A549 (cell line): ENCODE data around the gene MAN1C1.

Experiments used
- BHLHE40 ChIP-seq: IDR thresholded peaks from 2 replicates; pipeline ENCODE4 v1.6.1; 2012; ENCODE audit warnings: low read depth, low read length, inconsistent platforms
- CHD2 ChIP-seq: fragments of 150-350 bp; IDR thresholded peaks from 2 replicates; pipeline ENCODE4 v1.6.1; 2014; ENCODE audit warnings: low read length; ENCODE audit not compliant: partially characterized antibody
- CTCF ChIP-seq: fragments of >200 bp; sonication (Bioruptor Twin); formaldehyde crosslinking; IDR thresholded peaks from 3 replicates; pipeline ENCODE4 v1.5.1; 2016
- ESRRA ChIP-seq: fragments of 150-350 bp; IDR thresholded peaks from 2 replicates; pipeline ENCODE4 v1.6.1; 2014; ENCODE audit warnings: mild to moderate bottlenecking, low read length, borderline replicate concordance
- MYC ChIP-seq: IDR thresholded peaks from 2 replicates; pipeline ENCODE4 v1.6.1; 2012; ENCODE audit warnings: mild to moderate bottlenecking, inconsistent platforms, low read length, improper control_type of control experiment, borderline replicate concordance
- NR3C1 ChIP-seq: fragments of >200 bp; sonication (Bioruptor Twin); formaldehyde crosslinking; IDR thresholded peaks from 3 replicates; pipeline ENCODE4 v1.6.1; 2017
- POLR2A ChIP-seq: IDR thresholded peaks from 2 replicates; pipeline ENCODE4 v1.6.1; 2012; ENCODE audit warnings: mild to moderate bottlenecking, low read length
- RAD21 ChIP-seq, 2 experiments: fragments of >200 bp in 1 of 2; sonication (Bioruptor Twin) in 1 of 2; formaldehyde crosslinking in 1 of 2; IDR thresholded peaks in 1 of 2; conservative IDR thresholded peaks in 1 of 2; 2 replicates in 1 of 2; 3 replicates in 1 of 2; pipeline ENCODE4 v1.6.1; 2012 to 2018; ENCODE audit warnings: inconsistent platforms in 1 of 2
- RFX5 ChIP-seq: fragments of 450-650 bp; IDR thresholded peaks from 2 replicates; pipeline ENCODE4 v1.7.1; 2014; ENCODE audit warnings: antibody characterized with exemption, mild to moderate bottlenecking, moderate library complexity
- SMC3 ChIP-seq: fragments of >200 bp; sonication (Bioruptor Twin); formaldehyde crosslinking; IDR thresholded peaks from 3 replicates; pipeline ENCODE4 v1.6.1; 2018; ENCODE audit warnings: inconsistent platforms
- TF ChIP-seq, protein P1 (sequence below): fragments of 450-650 bp; IDR thresholded peaks from 2 replicates; pipeline ENCODE4 v1.6.1; 2014; ENCODE audit warnings: antibody characterized with exemption
- TF ChIP-seq, protein P2 (sequence below): fragments of 200-600 bp; sonication (generic); IDR thresholded peaks from 2 replicates; pipeline ENCODE4 v1.6.1; 2016; ENCODE audit warnings: antibody characterized with exemption, mild to moderate bottlenecking, moderate library complexity

- TF ChIP-seq CTCF, result no peak
- TF ChIP-seq NR3C1, result no peak
- no peak for TF ChIP-seq RAD21 (conservative IDR thresholded peaks at IDR 0.05 in 1 of 2, IDR thresholded peaks at IDR 0.05 in 1 of 2)
- no peak for TF ChIP-seq MYC
- TF ChIP-seq POLR2A, result no peak
- TF ChIP-seq, protein P1, sequence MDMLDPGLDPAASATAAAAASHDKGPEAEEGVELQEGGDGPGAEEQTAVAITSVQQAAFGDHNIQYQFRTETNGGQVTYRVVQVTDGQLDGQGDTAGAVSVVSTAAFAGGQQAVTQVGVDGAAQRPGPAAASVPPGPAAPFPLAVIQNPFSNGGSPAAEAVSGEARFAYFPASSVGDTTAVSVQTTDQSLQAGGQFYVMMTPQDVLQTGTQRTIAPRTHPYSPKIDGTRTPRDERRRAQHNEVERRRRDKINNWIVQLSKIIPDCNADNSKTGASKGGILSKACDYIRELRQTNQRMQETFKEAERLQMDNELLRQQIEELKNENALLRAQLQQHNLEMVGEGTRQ, result no peak
- TF ChIP-seq BHLHE40, result no peak
- TF ChIP-seq RFX5, result no peak
- TF ChIP-seq SMC3, result no peak
- no peak for TF ChIP-seq CHD2
- TF ChIP-seq, protein P2, sequence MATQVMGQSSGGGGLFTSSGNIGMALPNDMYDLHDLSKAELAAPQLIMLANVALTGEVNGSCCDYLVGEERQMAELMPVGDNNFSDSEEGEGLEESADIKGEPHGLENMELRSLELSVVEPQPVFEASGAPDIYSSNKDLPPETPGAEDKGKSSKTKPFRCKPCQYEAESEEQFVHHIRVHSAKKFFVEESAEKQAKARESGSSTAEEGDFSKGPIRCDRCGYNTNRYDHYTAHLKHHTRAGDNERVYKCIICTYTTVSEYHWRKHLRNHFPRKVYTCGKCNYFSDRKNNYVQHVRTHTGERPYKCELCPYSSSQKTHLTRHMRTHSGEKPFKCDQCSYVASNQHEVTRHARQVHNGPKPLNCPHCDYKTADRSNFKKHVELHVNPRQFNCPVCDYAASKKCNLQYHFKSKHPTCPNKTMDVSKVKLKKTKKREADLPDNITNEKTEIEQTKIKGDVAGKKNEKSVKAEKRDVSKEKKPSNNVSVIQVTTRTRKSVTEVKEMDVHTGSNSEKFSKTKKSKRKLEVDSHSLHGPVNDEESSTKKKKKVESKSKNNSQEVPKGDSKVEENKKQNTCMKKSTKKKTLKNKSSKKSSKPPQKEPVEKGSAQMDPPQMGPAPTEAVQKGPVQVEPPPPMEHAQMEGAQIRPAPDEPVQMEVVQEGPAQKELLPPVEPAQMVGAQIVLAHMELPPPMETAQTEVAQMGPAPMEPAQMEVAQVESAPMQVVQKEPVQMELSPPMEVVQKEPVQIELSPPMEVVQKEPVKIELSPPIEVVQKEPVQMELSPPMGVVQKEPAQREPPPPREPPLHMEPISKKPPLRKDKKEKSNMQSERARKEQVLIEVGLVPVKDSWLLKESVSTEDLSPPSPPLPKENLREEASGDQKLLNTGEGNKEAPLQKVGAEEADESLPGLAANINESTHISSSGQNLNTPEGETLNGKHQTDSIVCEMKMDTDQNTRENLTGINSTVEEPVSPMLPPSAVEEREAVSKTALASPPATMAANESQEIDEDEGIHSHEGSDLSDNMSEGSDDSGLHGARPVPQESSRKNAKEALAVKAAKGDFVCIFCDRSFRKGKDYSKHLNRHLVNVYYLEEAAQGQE, result no peak
- TF ChIP-seq ESRRA, result no peak
Observed at GRCh38 chr1:25742316-25742715, 125.7 kb downstream of the MAN1C1 start.
